Transverse colon (tissue), 4 donors: ENCODE measurements around the gene ZDHHC18.

Source experiments
- CTCF ChIP-seq, 5 experiments: fragments of 200-600 bp in 3 of 5; fragments of 450-650 bp in 2 of 5; sonication (generic) in 3 of 5; IDR thresholded peaks; 1 replicate in 2 of 5; 2 replicates in 3 of 5; pipeline ENCODE4 v1.5.1; 2016 to 2017; ENCODE audit warnings: antibody characterized with exemption in 5 of 5, inconsistent platforms in 3 of 5, mild to moderate bottlenecking in 2 of 5, moderate library complexity in 1 of 5
- EP300 ChIP-seq: sonication (generic); formaldehyde crosslinking; IDR thresholded peaks from one replicate; pipeline ENCODE4 v1.6.1; 2017; ENCODE audit warnings: antibody characterized with exemption, low read depth
- POLR2AphosphoS5 ChIP-seq, 3 donors: sonication (generic); formaldehyde crosslinking; IDR thresholded peaks; one replicate each; pipeline ENCODE4 v1.6.1; 2016; ENCODE audit warnings: antibody characterized with exemption in 3 of 3

- TF ChIP-seq CTCF (IDR thresholded peaks at IDR 0.05) (no peak), POLR2AphosphoS5 (IDR thresholded peaks at IDR 0.05) (no peak), EP300 (no peak)
These were observed 12.2 kb downstream of the ZDHHC18 start for GRCh38 chr1:26838474-26839338.
